Endothelial cell (in vitro differentiated cells): ENCODE measurements around the gene MDK. TPM values are rescaled to one million over a fixed set of nuclear protein-coding genes. Genes with fewer than 3 reads are reported as not detected.

ENCODE experiments used
- DNase-seq: peaks from one replicate; pipeline ENCODE4 v3.0.0; 2021; ENCODE audit warnings: low spot score
- H3K27ac Mint-ChIP-seq: one replicate; pipeline ENCODE4 v1.8.0; 2021; ENCODE audit warnings: mixed read lengths, inconsistent platforms; ENCODE audit not compliant: unreplicated experiment
- H3K27me3 Mint-ChIP-seq: one replicate; pipeline ENCODE4 v1.8.0; 2021; ENCODE audit warnings: mild to moderate bottlenecking, moderate library complexity, mixed read lengths, inconsistent platforms; ENCODE audit not compliant: unreplicated experiment
- H3K36me3 Mint-ChIP-seq: one replicate; pipeline ENCODE4 v1.8.0; 2021; ENCODE audit warnings: mild to moderate bottlenecking, low read depth, mixed read lengths, inconsistent platforms; ENCODE audit not compliant: unreplicated experiment
- H3K4me1 Mint-ChIP-seq: one replicate; pipeline ENCODE4 v1.8.0; 2021; ENCODE audit warnings: mild to moderate bottlenecking, mixed read lengths, inconsistent platforms; ENCODE audit not compliant: unreplicated experiment
- H3K4me3 Mint-ChIP-seq: one replicate; pipeline ENCODE4 v1.8.0; 2021; ENCODE audit warnings: mild to moderate bottlenecking, mixed read lengths, inconsistent platforms; ENCODE audit not compliant: unreplicated experiment
- H3K9me3 Mint-ChIP-seq: one replicate; pipeline ENCODE4 v1.8.0; 2021; ENCODE audit warnings: mixed read lengths, inconsistent platforms; ENCODE audit not compliant: unreplicated experiment
- total RNA-seq: library from RNA; stranded (reverse); fragmentation: NEBNext Ultra II Directional; extraction: Animal tissue kit (Norgen Biotek cat#: 25700); gene quantifications from one replicate; pipeline ENCODE4 v1.2.1, GENCODE V29; 2021; ENCODE audit not compliant: unreplicated experiment
- TF ChIP-seq, protein P1 (sequence below): fragments of 200-600 bp; sonication (generic); IDR thresholded peaks from one replicate; pipeline ENCODE4 v1.5.0; 2021; ENCODE audit warnings: antibody characterized with exemption; ENCODE audit not compliant: unreplicated experiment

Gene MDK
- total RNA-seq, 1 donor from 2014 or later, result 553 TPM

DNA sequence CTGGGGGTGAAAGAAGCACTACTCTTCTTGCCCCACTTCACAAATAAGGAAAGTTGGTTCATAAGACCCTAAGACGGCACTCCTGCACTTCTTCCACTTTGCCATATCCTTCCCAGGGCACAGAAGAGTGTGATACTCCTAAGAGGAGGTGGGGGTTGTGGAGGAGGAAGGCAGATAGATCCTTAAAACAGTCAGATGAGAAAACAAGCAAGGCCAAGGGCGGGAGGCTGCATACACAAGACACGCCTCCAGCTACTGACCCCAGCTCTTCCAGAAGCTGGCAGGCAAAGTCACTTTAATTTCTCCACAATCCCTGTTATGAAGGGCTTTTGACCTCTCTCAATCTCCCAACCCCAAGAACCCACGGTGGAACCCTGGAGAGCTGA is 11.8 kb downstream of the MDK start:
- Mint-ChIP-seq H3K27me3 (peaks cover 20% of the 10 kb centered on the region), H3K36me3 (peaks cover 28% of the 10 kb centered on the region), H3K4me1 (peaks cover 7% of the 10 kb centered on the region), H3K27ac (peak overlapping the region; percentile 61), H3K9me3 (no peaks in the 10 kb centered on the region), H3K4me3 (peak overlapping the region; percentile 83)
- TF ChIP-seq, protein P1, sequence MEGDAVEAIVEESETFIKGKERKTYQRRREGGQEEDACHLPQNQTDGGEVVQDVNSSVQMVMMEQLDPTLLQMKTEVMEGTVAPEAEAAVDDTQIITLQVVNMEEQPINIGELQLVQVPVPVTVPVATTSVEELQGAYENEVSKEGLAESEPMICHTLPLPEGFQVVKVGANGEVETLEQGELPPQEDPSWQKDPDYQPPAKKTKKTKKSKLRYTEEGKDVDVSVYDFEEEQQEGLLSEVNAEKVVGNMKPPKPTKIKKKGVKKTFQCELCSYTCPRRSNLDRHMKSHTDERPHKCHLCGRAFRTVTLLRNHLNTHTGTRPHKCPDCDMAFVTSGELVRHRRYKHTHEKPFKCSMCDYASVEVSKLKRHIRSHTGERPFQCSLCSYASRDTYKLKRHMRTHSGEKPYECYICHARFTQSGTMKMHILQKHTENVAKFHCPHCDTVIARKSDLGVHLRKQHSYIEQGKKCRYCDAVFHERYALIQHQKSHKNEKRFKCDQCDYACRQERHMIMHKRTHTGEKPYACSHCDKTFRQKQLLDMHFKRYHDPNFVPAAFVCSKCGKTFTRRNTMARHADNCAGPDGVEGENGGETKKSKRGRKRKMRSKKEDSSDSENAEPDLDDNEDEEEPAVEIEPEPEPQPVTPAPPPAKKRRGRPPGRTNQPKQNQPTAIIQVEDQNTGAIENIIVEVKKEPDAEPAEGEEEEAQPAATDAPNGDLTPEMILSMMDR, result no peak
- DNase-seq, result no peak

DNA sequence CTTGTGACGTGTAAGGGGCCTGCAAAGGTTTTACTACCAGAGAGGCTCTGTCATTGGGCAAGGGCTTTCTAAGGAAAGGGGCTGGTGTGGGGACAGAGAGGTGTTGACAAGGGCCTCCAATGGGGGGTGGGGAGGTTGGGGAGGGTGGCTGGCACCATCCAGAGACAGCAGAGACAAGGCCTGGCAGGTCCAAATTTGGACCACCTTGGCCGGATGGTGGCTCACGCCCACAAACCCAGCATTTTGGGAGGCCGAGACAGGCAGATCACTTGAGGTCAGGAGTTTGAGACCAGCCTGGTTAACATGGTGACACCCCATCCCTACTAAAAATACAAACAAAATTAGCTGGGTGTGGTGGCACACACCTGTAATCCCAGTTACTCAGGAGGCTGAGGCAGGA is 12.3 kb downstream of the MDK start:
- H3K9me3 Mint-ChIP-seq, result no peaks in the 10 kb centered on the region
- H3K4me1 Mint-ChIP-seq, result peaks cover 7% of the 10 kb centered on the region
- no peak for DNase-seq
- H3K4me3 Mint-ChIP-seq, result peak overlapping the region; percentile 25
- TF ChIP-seq, protein P1, result no peak
- peaks cover 20% of the 10 kb centered on the region for H3K27me3 Mint-ChIP-seq
- H3K27ac Mint-ChIP-seq, result no peak overlapping the region
- H3K36me3 Mint-ChIP-seq, result peaks cover 26% of the 10 kb centered on the region

DNA sequence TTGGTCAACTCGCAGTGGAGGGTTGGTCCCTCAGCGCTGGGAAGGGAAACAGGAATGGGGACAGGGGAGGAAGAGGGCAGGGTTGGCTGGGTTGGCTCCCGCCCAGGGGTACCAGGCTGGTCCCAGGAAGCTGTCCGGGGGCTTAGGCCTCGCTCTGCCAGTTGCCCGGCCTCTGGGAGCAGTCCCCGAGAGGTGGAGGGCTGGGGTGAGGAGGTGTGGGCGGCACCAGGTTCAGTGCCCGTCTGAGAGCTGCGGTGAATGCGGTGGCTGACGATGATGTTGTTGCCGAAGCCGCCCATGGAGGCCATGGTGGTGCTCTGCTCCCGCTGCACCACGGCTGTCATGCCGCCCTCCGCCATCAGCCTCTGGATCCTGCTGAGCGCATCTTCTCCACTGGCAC is 16.1 kb downstream of the MDK start:
- Mint-ChIP-seq H3K36me3 (peaks cover 33% of the 10 kb centered on the region), H3K4me3 (no peak overlapping the region), H3K4me1 (peaks cover 7% of the 10 kb centered on the region), H3K9me3 (no peaks in the 10 kb centered on the region), H3K27ac (no peak overlapping the region), H3K27me3 (peaks cover 10% of the 10 kb centered on the region)
- TF ChIP-seq, protein P1, result no peak
- no peak for DNase-seq

DNA sequence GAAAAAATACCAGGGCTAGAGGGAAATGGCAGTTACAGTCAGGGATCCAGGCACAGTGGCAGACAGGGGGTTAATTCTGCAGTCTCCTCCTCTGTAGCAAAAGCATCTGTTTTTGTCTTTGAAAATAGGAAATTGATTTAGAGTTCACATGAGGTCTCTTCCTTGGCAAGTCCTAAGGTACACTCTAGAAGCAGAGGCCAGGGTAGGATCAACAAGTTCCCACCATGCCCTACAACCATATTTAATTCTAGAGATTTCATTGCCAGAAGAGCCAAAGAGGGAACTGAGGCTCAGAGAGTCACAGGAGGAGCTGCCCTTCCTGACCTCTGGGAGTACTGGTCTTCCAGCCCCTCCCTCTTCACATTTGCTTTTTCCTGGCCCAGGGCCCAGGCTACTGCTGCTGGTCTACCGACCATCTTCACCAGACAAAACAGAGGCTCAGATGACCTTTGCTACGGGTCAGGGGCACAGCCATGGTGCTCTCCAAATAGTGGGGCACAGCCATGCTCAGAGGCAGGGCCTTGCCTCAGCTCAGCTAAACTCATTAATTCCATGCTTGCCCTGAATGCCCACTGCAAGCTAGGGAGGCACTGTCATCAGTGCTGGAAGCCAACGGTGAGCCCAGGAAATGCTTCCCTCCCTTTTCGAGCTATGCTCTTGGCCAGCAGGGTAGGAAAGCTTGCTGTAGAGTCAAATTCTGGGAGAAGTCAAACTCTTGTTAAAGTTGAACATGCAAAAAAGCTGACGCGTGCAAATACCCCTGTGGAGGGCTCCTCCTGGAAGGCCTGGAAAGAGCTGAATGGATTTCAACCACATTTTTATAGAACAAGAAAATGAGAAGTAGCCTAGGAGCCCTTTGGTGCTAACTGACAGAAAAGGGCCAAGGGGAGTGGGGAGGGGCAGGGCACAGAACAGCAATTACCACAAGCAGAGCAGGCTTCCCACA is 21.8 kb downstream of the MDK start:
- Mint-ChIP-seq H3K4me1 (no peaks in the 10 kb centered on the region), H3K4me3 (no peak overlapping the region), H3K9me3 (no peaks in the 10 kb centered on the region), H3K27me3 (peaks cover 4% of the 10 kb centered on the region), H3K27ac (no peak overlapping the region), H3K36me3 (peaks cover 32% of the 10 kb centered on the region)
- DNase-seq, result no peak
- TF ChIP-seq, protein P1, result no peak

DNA sequence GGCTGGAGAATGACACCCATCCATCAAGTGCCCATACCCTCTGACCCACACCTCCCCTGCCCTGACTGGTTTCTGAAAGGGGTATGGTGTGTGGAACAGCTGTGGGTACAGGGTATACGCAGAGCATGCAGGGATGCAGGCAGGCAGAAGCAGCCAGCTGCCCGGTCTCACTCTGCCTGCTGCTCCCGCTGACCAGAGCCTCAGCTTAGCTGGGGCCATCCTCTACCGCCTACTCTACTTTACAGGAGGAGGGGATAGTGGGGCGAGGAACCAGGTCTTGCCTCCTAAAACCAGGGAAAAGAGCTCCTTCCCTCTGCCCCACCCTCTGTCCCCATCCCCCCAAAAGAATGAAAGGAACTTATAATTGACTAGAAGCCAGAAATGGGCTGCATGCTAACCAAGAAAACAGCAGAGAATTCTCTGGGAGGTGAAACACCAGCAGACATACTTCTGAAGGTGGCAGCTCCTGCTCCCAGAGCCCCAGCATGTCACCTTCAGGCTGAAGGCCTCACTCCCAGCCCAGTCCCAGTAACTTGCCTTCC is 23.1 kb downstream of the MDK start:
- peaks cover 32% of the 10 kb centered on the region for H3K36me3 Mint-ChIP-seq
- H3K4me3 Mint-ChIP-seq, result no peak overlapping the region
- DNase-seq, result no peak
- TF ChIP-seq, protein P1, result no peak
- H3K27me3 Mint-ChIP-seq, result peaks cover 5% of the 10 kb centered on the region
- H3K27ac Mint-ChIP-seq, result no peak overlapping the region
- no peaks in the 10 kb centered on the region for H3K9me3 Mint-ChIP-seq
- no peaks in the 10 kb centered on the region for H3K4me1 Mint-ChIP-seq
